ENCODE data around the gene COLQ.

- no peak for TF ChIP-seq GATA1 (IDR thresholded peaks at IDR 0.05; ENCODE audit: low read depth, low read length)
- TF ChIP-seq POLR2A (IDR thresholded peaks at IDR 0.05; ENCODE audit: low read length), result no peak
These were observed 30.4 kb upstream of the COLQ start for GRCh38 chr3:15551902-15552301.
